Measurements from ENCODE around the gene FNBP1. TPM values are rescaled to one million over a fixed set of nuclear protein-coding genes. Genes with fewer than 3 reads are reported as not detected.

Gene FNBP1
- total and polyA plus RNA-seq, 2 of the 8 experiments (the other 6 are each of a cell fraction or from before 2014, with no cell fraction given) = 7.2 to 40.9 TPM

DNA sequence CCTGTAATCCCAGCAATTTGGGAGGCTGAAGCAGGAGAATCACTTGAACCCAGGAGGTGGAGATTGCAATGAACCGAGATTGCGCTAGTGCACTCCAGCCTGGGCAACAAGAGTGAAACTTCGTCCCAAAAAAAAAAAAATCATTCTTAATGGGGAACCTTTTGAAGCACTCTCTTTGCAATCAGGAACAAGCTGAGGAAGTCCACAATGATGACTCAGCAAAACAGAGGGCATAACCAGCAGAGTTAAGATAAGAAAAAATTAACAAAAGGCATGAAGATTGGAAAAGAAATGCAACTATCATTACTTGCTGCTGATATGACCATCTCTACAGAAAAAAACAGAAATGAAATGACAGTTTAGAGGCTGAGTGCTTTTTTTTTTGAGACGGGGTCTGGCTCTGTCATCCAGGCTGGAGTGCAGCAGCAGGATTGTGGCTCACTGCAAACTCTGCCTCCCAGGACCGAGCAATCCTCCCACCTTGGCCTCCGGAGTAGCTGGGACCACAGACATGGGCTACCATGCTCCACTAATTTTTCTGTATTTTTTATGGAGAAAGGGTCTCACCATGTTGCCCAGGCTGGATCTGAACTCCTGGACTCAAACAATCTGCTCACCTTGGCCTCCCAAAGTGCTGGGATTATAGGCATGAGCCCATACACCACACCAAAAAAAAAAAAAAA lies 88.0 kb downstream of the FNBP1 start:
- H2AFZ ChIP-seq (ENCODE audit: low read length) = no peak overlapping the region
- H4K20me1 ChIP-seq (replicated peaks in 1 of 2; ENCODE audit: control insufficient read depth in 1 of 2, insufficient read depth in 2 of 2, low read length in 2 of 2) = no peaks in the 10 kb centered on the region
- H3K4me3 ChIP-seq (ENCODE audit: extremely low read depth in 1 of 4, insufficient read depth in 2 of 4, low read depth in 3 of 4, low read length in 4 of 4) = no peak overlapping the region
- no peaks in the 10 kb centered on the region for H3K4me1 ChIP-seq (replicated peaks in 1 of 4; ENCODE audit: control insufficient read depth in 3 of 4, insufficient read depth in 4 of 4, low read length in 3 of 4)
- H3K56ac ChIP-seq (replicated peaks; ENCODE audit: insufficient read length, low read depth, low read length) = no peak overlapping the region
- no peak overlapping the region for H4K91ac ChIP-seq (replicated peaks; ENCODE audit: insufficient read length, low read length)
- ChIA-PET POLR2A (ENCODE audit: partially characterized antibody) (interaction anchor here (0.5 kb wide), 1 partner anchor 67 kb away, joined by 3 read pairs; no protein-coding TSS in a partner anchor), CTCF (ENCODE audit: partially characterized antibody) (interaction anchor here (2.1 kb wide), 1 partner anchor 9 kb away, joined by 4 read pairs; no protein-coding TSS in a partner anchor)
- FAIRE-seq (no peak), DNase-seq (ENCODE audit: low read depth in 1 of 2, low spot score in 2 of 2) (no peak)
- H3K36me3 ChIP-seq (ENCODE audit: control insufficient read depth in 2 of 4, insufficient read depth in 4 of 4, low read length in 3 of 4) = no peaks in the 10 kb centered on the region; a peak in 3 of 8 replicates
- H2BK20ac ChIP-seq (ENCODE audit: low read length) = no peak overlapping the region
- H3K79me1 ChIP-seq (ENCODE audit: low read depth, low read length) = no peaks in the 10 kb centered on the region
- no peak overlapping the region for H3K23ac ChIP-seq (ENCODE audit: insufficient read length)
- H4K8ac ChIP-seq (ENCODE audit: extremely low read depth, insufficient read depth, low read length) = no peak overlapping the region
- no peak overlapping the region for H3K4me2 ChIP-seq (ENCODE audit: insufficient read depth in 1 of 2, low read depth in 2 of 2, low read length in 2 of 2)
- H3K4ac ChIP-seq (replicated peaks; ENCODE audit: insufficient read length, low read depth, low read length) = no peak overlapping the region
- TF ChIP-seq SP4 (IDR thresholded peaks at IDR 0.05; ENCODE audit: low read length) (no peak), NANOG (IDR thresholded peaks at IDR 0.05; ENCODE audit: insufficient read depth, low read depth, low read length, poor library complexity, severe bottlenecking) (no peak), TEAD4 (IDR thresholded peaks at IDR 0.05; ENCODE audit: low read depth, low read length) (no peak), BACH1 (IDR thresholded peaks at IDR 0.05; ENCODE audit: low read length) (peak; percentile 87), SUZ12 (IDR thresholded peaks at IDR 0.05; ENCODE audit: low read length) (no peak), MAFK (IDR thresholded peaks at IDR 0.05; ENCODE audit: low read depth, low read length) (peak; percentile 98), CBX5 (IDR thresholded peaks at IDR 0.05; ENCODE audit: low read depth, low read length) (no peak)
- no peaks in the 10 kb centered on the region for H3K9me3 ChIP-seq (ENCODE audit: insufficient read depth in 2 of 2, low read depth in 1 of 2, low read length in 1 of 2)
- WGBS, 2 experiments (ENCODE audit: extremely low coverage in 1 of 2, insufficient coverage in 1 of 2, insufficient read length in 1 of 2, insufficient replicate concordance in 2 of 2, low coverage in 1 of 2, low lambda C conversion rate in 2 of 2, missing lambda C conversion rate in 1 of 2) = 96% methylated on average over 6 of the region's 6 CpGs; no CpG with 5 or more reads in 1 of the 2 experiments
- no peak overlapping the region for H2BK5ac ChIP-seq (ENCODE audit: low read depth, low read length)
- H4K5ac ChIP-seq (ENCODE audit: insufficient read length, low read depth, low read length) = no peak overlapping the region
- H3K27me3 ChIP-seq (replicated peaks in 1 of 4; ENCODE audit: control insufficient read depth in 3 of 4, extremely low read depth in 1 of 4, insufficient read depth in 3 of 4, low read length in 3 of 4) = no peaks in the 10 kb centered on the region
- no peak overlapping the region for H3K18ac ChIP-seq (ENCODE audit: extremely low read depth, low read length)
- no peak overlapping the region for H3K9ac ChIP-seq (replicated peaks in 1 of 4; ENCODE audit: extremely low read depth in 1 of 4, low read depth in 3 of 4, low read length in 3 of 4)
- H3K27ac ChIP-seq (ENCODE audit: low read depth, low read length) = no peak overlapping the region
- H2AK5ac ChIP-seq (ENCODE audit: low read depth, low read length) = no peak overlapping the region
- H2BK120ac ChIP-seq (replicated peaks; ENCODE audit: low read depth, low read length) = no peak overlapping the region
- no peak overlapping the region for H2BK12ac ChIP-seq (ENCODE audit: low read depth, low read length)
- no peaks in the 10 kb centered on the region for H3K23me2 ChIP-seq (ENCODE audit: low read depth, low read length)
- H3K79me2 ChIP-seq (ENCODE audit: control insufficient read depth in 1 of 2, insufficient read depth in 2 of 2, low read length in 2 of 2) = no peaks in the 10 kb centered on the region
- H3K14ac ChIP-seq (ENCODE audit: insufficient read length) = no peak overlapping the region
- H2BK15ac ChIP-seq (ENCODE audit: low read length) = no peak overlapping the region
